ENCODE measurements around the gene PCDHGA6. TPM values are rescaled to one million over a fixed set of nuclear protein-coding genes. Genes with fewer than 3 reads are reported as not detected.

The PCDHGA6 gene
- total and polyA plus RNA-seq, 2 of the 8 experiments (the other 6 are each of a cell fraction or from before 2014, with no cell fraction given) = 1.4 to 2.0 TPM

DNA sequence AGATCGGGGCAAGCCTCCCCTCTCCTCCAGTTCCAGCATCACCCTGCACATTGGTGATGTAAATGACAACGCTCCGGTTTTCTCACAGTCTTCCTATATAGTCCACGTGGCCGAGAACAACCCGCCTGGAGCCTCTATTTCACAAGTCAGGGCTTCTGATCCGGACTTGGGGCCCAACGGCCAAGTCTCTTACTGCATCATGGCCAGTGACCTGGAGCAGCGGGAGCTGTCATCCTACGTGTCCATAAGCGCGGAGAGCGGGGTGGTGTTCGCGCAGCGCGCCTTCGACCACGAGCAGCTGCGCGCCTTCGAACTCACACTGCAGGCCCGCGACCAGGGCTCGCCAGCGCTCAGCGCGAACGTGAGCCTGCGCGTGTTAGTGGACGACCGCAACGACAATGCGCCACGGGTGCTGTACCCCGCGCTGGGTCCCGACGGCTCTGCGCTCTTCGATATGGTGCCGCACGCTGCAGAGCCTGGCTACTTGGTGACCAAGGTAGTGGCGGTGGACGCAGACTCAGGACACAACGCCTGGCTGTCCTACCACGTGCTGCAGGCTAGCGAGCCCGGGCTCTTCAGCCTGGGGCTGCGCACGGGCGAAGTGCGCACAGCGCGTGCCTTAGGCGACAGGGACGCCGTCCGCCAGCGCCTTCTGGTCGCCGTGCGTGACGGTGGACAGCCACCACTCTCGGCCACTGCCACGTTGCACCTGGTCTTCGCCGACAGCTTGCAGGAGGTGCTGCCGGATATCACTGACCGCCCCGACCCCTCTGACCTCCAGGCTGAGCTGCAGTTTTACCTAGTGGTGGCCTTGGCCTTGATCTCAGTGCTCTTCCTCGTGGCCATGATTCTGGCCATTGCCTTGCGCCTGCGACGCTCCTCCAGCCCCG lies 15.7 kb downstream of the PCDHGA6 start:
- H2BK5ac ChIP-seq (ENCODE audit: low read depth, low read length) = no peak overlapping the region
- POLR2A ChIA-PET (ENCODE audit: partially characterized antibody) = interaction anchor here (1.0 kb wide), 1 partner anchor 124 kb away, joined by 3 read pairs; no protein-coding TSS in a partner anchor
- DNase-seq (ENCODE audit: low read depth in 1 of 2, low spot score in 2 of 2) (no peak), FAIRE-seq (no peak)
- H3K79me1 ChIP-seq (ENCODE audit: low read depth, low read length) = no peaks in the 10 kb centered on the region
- H3K9ac ChIP-seq (replicated peaks in 1 of 4; ENCODE audit: extremely low read depth in 1 of 4, low read depth in 3 of 4, low read length in 3 of 4) = no peak overlapping the region
- no peak overlapping the region for H3K23ac ChIP-seq (ENCODE audit: insufficient read length)
- CTCF ChIA-PET (ENCODE audit: partially characterized antibody) = interaction anchor here (0.8 to 8.7 kb wide), 24 partner anchors 11 to 207 kb away, joined by 3 to 68 read pairs (median 7); partner anchors contain the start of genes PCDHB10, PCDHB15, PCDHB16 and PCDHGA10
- H3K79me2 ChIP-seq (ENCODE audit: control insufficient read depth in 1 of 2, insufficient read depth in 2 of 2, low read length in 2 of 2) = no peaks in the 10 kb centered on the region
- H4K8ac ChIP-seq (ENCODE audit: extremely low read depth, insufficient read depth, low read length) = no peak overlapping the region; the same call in none of the 2 replicates
- no peaks in the 10 kb centered on the region; a peak in 1 of 7 replicates for H3K27me3 ChIP-seq (replicated peaks in 1 of 4; ENCODE audit: control insufficient read depth in 3 of 4, extremely low read depth in 1 of 4, insufficient read depth in 3 of 4, low read length in 3 of 4)
- H4K91ac ChIP-seq (replicated peaks; ENCODE audit: insufficient read length, low read length) = no peak overlapping the region
- no peak overlapping the region for H3K14ac ChIP-seq (ENCODE audit: insufficient read length)
- no peak overlapping the region for H2BK20ac ChIP-seq (ENCODE audit: low read length)
- peaks cover 3 to 29% (median 14%) of the 10 kb centered on the region in 4 experiments; a peak in 7 of 8 replicates for H3K36me3 ChIP-seq (ENCODE audit: control insufficient read depth in 2 of 4, insufficient read depth in 4 of 4, low read length in 3 of 4)
- no peak overlapping the region; a peak in 1 of 4 replicates for H3K4me2 ChIP-seq (ENCODE audit: insufficient read depth in 1 of 2, low read depth in 2 of 2, low read length in 2 of 2)
- no peak overlapping the region for H3K56ac ChIP-seq (replicated peaks; ENCODE audit: insufficient read length, low read depth, low read length)
- H4K5ac ChIP-seq (ENCODE audit: insufficient read length, low read depth, low read length) = no peak overlapping the region
- H2BK15ac ChIP-seq (ENCODE audit: low read length) = no peak overlapping the region
- no peak overlapping the region for H2BK12ac ChIP-seq (ENCODE audit: low read depth, low read length)
- no peak overlapping the region for H2BK120ac ChIP-seq (replicated peaks; ENCODE audit: low read depth, low read length)
- no peak overlapping the region for H3K27ac ChIP-seq (ENCODE audit: low read depth, low read length)
- peaks cover 46 to 54% of the 10 kb centered on the region in 2 experiments for H3K9me3 ChIP-seq (ENCODE audit: insufficient read depth in 2 of 2, low read depth in 1 of 2, low read length in 1 of 2)
- no peaks in the 10 kb centered on the region; the same call in 1 of the 2 replicates for H3K23me2 ChIP-seq (ENCODE audit: low read depth, low read length)
- H4K20me1 ChIP-seq (replicated peaks in 1 of 2; ENCODE audit: control insufficient read depth in 1 of 2, insufficient read depth in 2 of 2, low read length in 2 of 2) = no peaks in the 10 kb centered on the region
- H3K4me3 ChIP-seq (ENCODE audit: extremely low read depth in 1 of 4, insufficient read depth in 2 of 4, low read depth in 3 of 4, low read length in 4 of 4) = 0 out of 8 replicates have a peak overlapping the region, but pooled peaks of 1 of the 4 experiments have one; percentile 36
- no peak overlapping the region for H2AFZ ChIP-seq (ENCODE audit: low read length)
- H3K4me1 ChIP-seq (replicated peaks in 1 of 4; ENCODE audit: control insufficient read depth in 3 of 4, insufficient read depth in 4 of 4, low read length in 3 of 4) = no peaks in the 10 kb centered on the region
- no peak overlapping the region for H3K4ac ChIP-seq (replicated peaks; ENCODE audit: insufficient read length, low read depth, low read length)
- 95% methylated on average over 62 of the region's 77 CpGs; no CpG with 5 or more reads in 1 of the 2 experiments for WGBS, 2 experiments (ENCODE audit: extremely low coverage in 1 of 2, insufficient coverage in 1 of 2, insufficient read length in 1 of 2, insufficient replicate concordance in 2 of 2, low coverage in 1 of 2, low lambda C conversion rate in 2 of 2, missing lambda C conversion rate in 1 of 2)
- H2AK5ac ChIP-seq (ENCODE audit: low read depth, low read length) = no peak overlapping the region
- no peak overlapping the region for H3K18ac ChIP-seq (ENCODE audit: extremely low read depth, low read length)
- TF ChIP-seq, protein P1, sequence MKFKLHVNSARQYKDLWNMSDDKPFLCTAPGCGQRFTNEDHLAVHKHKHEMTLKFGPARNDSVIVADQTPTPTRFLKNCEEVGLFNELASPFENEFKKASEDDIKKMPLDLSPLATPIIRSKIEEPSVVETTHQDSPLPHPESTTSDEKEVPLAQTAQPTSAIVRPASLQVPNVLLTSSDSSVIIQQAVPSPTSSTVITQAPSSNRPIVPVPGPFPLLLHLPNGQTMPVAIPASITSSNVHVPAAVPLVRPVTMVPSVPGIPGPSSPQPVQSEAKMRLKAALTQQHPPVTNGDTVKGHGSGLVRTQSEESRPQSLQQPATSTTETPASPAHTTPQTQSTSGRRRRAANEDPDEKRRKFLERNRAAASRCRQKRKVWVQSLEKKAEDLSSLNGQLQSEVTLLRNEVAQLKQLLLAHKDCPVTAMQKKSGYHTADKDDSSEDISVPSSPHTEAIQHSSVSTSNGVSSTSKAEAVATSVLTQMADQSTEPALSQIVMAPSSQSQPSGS (IDR thresholded peaks at IDR 0.05; ENCODE audit: low read length) = no peak
- TF ChIP-seq CHD2 (IDR thresholded peaks at IDR 0.05; ENCODE audit: low read length) (no peak), ASH2L (IDR thresholded peaks at IDR 0.05; ENCODE audit: low read length) (no peak), RAD21 (IDR thresholded peaks at IDR 0.05 in 1 of 2, conservative IDR thresholded peaks at IDR 0.05 in 1 of 2; ENCODE audit: low read depth in 2 of 2, low read length in 2 of 2) (no peak), SRF (IDR thresholded peaks at IDR 0.05; ENCODE audit: low read depth, low read length) (no peak), CREB1 (IDR thresholded peaks at IDR 0.05) (no peak), TEAD4 (IDR thresholded peaks at IDR 0.05; ENCODE audit: low read depth, low read length) (no peak), BACH1 (IDR thresholded peaks at IDR 0.05; ENCODE audit: low read length) (no peak)
- TF ChIP-seq, protein P2, sequence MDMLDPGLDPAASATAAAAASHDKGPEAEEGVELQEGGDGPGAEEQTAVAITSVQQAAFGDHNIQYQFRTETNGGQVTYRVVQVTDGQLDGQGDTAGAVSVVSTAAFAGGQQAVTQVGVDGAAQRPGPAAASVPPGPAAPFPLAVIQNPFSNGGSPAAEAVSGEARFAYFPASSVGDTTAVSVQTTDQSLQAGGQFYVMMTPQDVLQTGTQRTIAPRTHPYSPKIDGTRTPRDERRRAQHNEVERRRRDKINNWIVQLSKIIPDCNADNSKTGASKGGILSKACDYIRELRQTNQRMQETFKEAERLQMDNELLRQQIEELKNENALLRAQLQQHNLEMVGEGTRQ (IDR thresholded peaks at IDR 0.05; ENCODE audit: low read length) = no peak

All from H1 (cell line).